Measurements from ENCODE around the gene C1orf141.

- TF ChIP-seq CTCF (IDR thresholded peaks at IDR 0.05) (no peak), POLR2A (IDR thresholded peaks at IDR 0.05; ENCODE audit: low read depth) (no peak), POLR2AphosphoS5 (IDR thresholded peaks at IDR 0.05) (no peak), EP300 (IDR thresholded peaks at IDR 0.05) (no peak)
Observed at GRCh38 chr1:67118191-67118590, 16.6 kb downstream of the C1orf141 start.
